ENCODE measurements around the gene SPATC1L.
"Not testable (repeated sequence)": the region's sequence is repeated elsewhere in the genome, so short reads cannot be mapped to it uniquely, and the experiment has no call there.

DNA sequence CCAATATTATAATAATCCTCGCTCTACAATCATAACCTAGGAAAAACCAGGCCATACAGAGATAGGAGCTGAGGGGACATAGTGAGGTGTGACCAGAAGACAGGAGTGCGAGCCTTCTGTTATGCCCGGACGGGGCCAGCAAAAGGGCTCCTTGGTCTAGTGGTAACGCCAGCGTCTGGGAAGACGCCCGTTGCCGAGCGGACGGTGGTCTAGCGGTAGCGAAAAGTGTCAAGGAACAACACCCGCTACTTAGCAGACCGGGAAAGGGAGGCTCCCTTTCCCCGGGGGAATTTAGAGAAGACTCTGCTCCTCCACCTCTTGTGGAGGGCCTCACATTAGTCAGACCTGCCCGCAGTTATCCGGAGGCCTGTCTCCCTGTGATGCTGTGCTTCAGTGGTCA is 39.4 kb upstream of the SPATC1L start:
- TF ChIP-seq, protein P1, sequence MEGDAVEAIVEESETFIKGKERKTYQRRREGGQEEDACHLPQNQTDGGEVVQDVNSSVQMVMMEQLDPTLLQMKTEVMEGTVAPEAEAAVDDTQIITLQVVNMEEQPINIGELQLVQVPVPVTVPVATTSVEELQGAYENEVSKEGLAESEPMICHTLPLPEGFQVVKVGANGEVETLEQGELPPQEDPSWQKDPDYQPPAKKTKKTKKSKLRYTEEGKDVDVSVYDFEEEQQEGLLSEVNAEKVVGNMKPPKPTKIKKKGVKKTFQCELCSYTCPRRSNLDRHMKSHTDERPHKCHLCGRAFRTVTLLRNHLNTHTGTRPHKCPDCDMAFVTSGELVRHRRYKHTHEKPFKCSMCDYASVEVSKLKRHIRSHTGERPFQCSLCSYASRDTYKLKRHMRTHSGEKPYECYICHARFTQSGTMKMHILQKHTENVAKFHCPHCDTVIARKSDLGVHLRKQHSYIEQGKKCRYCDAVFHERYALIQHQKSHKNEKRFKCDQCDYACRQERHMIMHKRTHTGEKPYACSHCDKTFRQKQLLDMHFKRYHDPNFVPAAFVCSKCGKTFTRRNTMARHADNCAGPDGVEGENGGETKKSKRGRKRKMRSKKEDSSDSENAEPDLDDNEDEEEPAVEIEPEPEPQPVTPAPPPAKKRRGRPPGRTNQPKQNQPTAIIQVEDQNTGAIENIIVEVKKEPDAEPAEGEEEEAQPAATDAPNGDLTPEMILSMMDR (IDR thresholded peaks at IDR 0.05), result not testable (repeated sequence)
- TF ChIP-seq EZH2 (IDR thresholded peaks at IDR 0.05; ENCODE audit: borderline replicate concordance, insufficient read depth, low read depth, low read length, poor library complexity, severe bottlenecking), result not testable (repeated sequence)

Measured in B cell (primary cell).